ENCODE data around the gene POLR3B.

- TF ChIP-seq CTCF (IDR thresholded peaks at IDR 0.05 in 2 of 3, conservative IDR thresholded peaks at IDR 0.05 in 1 of 3; ENCODE audit: borderline replicate concordance in 1 of 3, insufficient read depth in 1 of 3, low read depth in 2 of 3, low read length in 2 of 3), result no peak
- no peak for TF ChIP-seq ATF3 (IDR thresholded peaks at IDR 0.05)
- TF ChIP-seq JUND (IDR thresholded peaks at IDR 0.05), result no peak
- no peak for TF ChIP-seq EZH2 (IDR thresholded peaks at IDR 0.05)
- TF ChIP-seq POLR2AphosphoS5 (IDR thresholded peaks at IDR 0.05; ENCODE audit: low read depth, low read length), result no peak
Measured at GRCh38 chr12:106498056-106498455, 140.5 kb downstream of the POLR3B start.

Measured in HCT116 (cell line).